ENCODE measurements around the gene TAS2R30. TPM values are rescaled to one million over a fixed set of nuclear protein-coding genes. Genes with fewer than 3 reads are reported as not detected.

TAS2R30 gene
- total and polyA plus RNA-seq, 9 of the 15 experiments (the other 6 are each of a cell fraction or from before 2014, with no cell fraction given) = 0.11 to 4.0 (median 0.99) TPM; not detected in 3

GRCh38 chr12:11171145-11171968 lies 36.9 kb upstream of the TAS2R30 start, which contains the start of gene SMIM10L1 (continued):
- TF ChIP-seq MAZ (CRISPR knock-in tag; conservative IDR thresholded peaks at IDR 0.05 in 1 of 2, IDR thresholded peaks at IDR 0.05 in 1 of 2) = peak in 1 of 2 experiments; percentile 71; a peak in 1 of 4 replicates
- TF ChIP-seq SP1 (CRISPR knock-in tag; IDR thresholded peaks at IDR 0.05) = peak; percentile 64
- TF ChIP-seq, protein P1, sequence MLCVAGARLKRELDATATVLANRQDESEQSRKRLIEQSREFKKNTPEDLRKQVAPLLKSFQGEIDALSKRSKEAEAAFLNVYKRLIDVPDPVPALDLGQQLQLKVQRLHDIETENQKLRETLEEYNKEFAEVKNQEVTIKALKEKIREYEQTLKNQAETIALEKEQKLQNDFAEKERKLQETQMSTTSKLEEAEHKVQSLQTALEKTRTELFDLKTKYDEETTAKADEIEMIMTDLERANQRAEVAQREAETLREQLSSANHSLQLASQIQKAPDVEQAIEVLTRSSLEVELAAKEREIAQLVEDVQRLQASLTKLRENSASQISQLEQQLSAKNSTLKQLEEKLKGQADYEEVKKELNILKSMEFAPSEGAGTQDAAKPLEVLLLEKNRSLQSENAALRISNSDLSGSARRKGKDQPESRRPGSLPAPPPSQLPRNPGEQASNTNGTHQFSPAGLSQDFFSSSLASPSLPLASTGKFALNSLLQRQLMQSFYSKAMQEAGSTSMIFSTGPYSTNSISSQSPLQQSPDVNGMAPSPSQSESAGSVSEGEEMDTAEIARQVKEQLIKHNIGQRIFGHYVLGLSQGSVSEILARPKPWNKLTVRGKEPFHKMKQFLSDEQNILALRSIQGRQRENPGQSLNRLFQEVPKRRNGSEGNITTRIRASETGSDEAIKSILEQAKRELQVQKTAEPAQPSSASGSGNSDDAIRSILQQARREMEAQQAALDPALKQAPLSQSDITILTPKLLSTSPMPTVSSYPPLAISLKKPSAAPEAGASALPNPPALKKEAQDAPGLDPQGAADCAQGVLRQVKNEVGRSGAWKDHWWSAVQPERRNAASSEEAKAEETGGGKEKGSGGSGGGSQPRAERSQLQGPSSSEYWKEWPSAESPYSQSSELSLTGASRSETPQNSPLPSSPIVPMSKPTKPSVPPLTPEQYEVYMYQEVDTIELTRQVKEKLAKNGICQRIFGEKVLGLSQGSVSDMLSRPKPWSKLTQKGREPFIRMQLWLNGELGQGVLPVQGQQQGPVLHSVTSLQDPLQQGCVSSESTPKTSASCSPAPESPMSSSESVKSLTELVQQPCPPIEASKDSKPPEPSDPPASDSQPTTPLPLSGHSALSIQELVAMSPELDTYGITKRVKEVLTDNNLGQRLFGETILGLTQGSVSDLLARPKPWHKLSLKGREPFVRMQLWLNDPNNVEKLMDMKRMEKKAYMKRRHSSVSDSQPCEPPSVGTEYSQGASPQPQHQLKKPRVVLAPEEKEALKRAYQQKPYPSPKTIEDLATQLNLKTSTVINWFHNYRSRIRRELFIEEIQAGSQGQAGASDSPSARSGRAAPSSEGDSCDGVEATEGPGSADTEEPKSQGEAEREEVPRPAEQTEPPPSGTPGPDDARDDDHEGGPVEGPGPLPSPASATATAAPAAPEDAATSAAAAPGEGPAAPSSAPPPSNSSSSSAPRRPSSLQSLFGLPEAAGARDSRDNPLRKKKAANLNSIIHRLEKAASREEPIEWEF (CRISPR knock-in tag; IDR thresholded peaks at IDR 0.05) = 0 out of 2 replicates have a peak, but pooled peaks have one; percentile 36
- TF ChIP-seq, protein P2, sequence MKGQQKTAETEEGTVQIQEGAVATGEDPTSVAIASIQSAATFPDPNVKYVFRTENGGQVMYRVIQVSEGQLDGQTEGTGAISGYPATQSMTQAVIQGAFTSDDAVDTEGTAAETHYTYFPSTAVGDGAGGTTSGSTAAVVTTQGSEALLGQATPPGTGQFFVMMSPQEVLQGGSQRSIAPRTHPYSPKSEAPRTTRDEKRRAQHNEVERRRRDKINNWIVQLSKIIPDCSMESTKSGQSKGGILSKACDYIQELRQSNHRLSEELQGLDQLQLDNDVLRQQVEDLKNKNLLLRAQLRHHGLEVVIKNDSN (CRISPR knock-in tag; IDR thresholded peaks at IDR 0.05) = no peak
- peak; percentile 33; the same call in 1 of the 2 replicates for TF ChIP-seq FOSL1 (tag; conservative IDR thresholded peaks at IDR 0.05)
- TF ChIP-seq ETV6 (IDR thresholded peaks at IDR 0.05; ENCODE audit: borderline replicate concordance in 1 of 2, low read depth in 2 of 2, low read length in 1 of 2) = no peak
- TF ChIP-seq ETV6 (CRISPR knock-in tag; IDR thresholded peaks at IDR 0.05; ENCODE audit: borderline replicate concordance) = no peak
- TF ChIP-seq ZNF23 (CRISPR knock-in tag; IDR thresholded peaks at IDR 0.05) = no peak
- TF ChIP-seq, protein P3, sequence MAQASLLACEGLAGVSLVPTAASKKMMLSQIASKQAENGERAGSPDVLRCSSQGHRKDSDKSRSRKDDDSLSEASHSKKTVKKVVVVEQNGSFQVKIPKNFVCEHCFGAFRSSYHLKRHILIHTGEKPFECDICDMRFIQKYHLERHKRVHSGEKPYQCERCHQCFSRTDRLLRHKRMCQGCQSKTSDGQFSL (CRISPR knock-in tag; IDR thresholded peaks at IDR 0.05) = no peak
- TF ChIP-seq, protein P3 (tag; IDR thresholded peaks at IDR 0.05) = no peak
- no peak for TF ChIP-seq ZNF384 (IDR thresholded peaks at IDR 0.05; ENCODE audit: low read depth, low read length)
- no peak for TF ChIP-seq SPI1 (IDR thresholded peaks at IDR 0.05; ENCODE audit: borderline replicate concordance, low read depth, low read length)
- TF ChIP-seq CTCF (IDR thresholded peaks at IDR 0.05 in 2 of 3, conservative IDR thresholded peaks at IDR 0.05 in 1 of 3; ENCODE audit: insufficient read depth in 2 of 3, low read depth in 1 of 3, low read length in 3 of 3) = peak in 1 of 3 experiments; percentile 14; a peak in 2 of 6 replicates
- TF ChIP-seq TGIF2 (CRISPR knock-in tag; IDR thresholded peaks at IDR 0.05) = no peak
- TF ChIP-seq ZBTB33 (CRISPR knock-in tag; IDR thresholded peaks at IDR 0.05) = no peak
